ENCODE measurements around the gene CLEC4A. TPM values are rescaled to one million over a fixed set of nuclear protein-coding genes. Genes with fewer than 3 reads are reported as not detected.

The CLEC4A gene
- total and polyA plus RNA-seq, 2 of the 8 experiments (the other 6 are each of a cell fraction or from before 2014, with no cell fraction given) = 0.41 to 0.44 TPM

DNA sequence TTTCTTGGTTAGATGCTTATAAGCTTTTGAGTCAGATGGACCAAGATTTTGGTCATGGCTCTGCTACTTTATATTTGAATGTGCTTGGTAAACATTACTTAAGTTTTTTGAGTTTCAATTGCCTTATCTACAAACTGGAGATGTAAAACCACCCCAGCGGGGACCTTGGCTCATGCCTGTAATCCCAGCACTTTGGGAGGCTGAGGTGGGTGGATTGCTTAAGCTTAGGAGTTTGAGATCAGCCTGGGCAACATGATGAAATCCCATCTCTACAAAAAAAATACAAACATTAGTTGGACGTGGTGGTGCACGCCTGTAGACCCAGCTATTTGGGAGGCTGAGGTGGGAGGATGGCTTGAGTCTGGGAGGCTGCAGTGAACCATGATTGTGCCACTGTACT lies 30.1 kb upstream of the CLEC4A start:
- Histone ChIP-seq H2AK5ac (ENCODE audit: low read depth, low read length) (no peak overlapping the region), H3K18ac (ENCODE audit: extremely low read depth, low read length) (no peak overlapping the region), H2BK12ac (ENCODE audit: low read depth, low read length) (no peak overlapping the region), H4K91ac (replicated peaks; ENCODE audit: insufficient read length, low read length) (no peak overlapping the region), H3K79me2 (ENCODE audit: control insufficient read depth in 1 of 2, insufficient read depth in 2 of 2, low read length in 2 of 2) (no peaks in the 10 kb centered on the region), H3K27ac (ENCODE audit: low read depth, low read length) (no peak overlapping the region), H3K79me1 (ENCODE audit: low read depth, low read length) (no peaks in the 10 kb centered on the region), H3K56ac (replicated peaks; ENCODE audit: insufficient read length, low read depth, low read length) (no peak overlapping the region), H3K4me1 (replicated peaks in 1 of 4; ENCODE audit: control insufficient read depth in 3 of 4, insufficient read depth in 4 of 4, low read length in 3 of 4) (no peaks in the 10 kb centered on the region), H4K20me1 (replicated peaks in 1 of 2; ENCODE audit: control insufficient read depth in 1 of 2, insufficient read depth in 2 of 2, low read length in 2 of 2) (no peaks in the 10 kb centered on the region), H3K36me3 (ENCODE audit: control insufficient read depth in 2 of 4, insufficient read depth in 4 of 4, low read length in 3 of 4) (peaks cover 7 to 41% (median 21%) of the 10 kb centered on the region in 4 experiments; a peak in 7 of 8 replicates), H2BK15ac (ENCODE audit: low read length) (no peak overlapping the region), H3K4ac (replicated peaks; ENCODE audit: insufficient read length, low read depth, low read length) (no peak overlapping the region), H2BK20ac (ENCODE audit: low read length) (no peak overlapping the region), H2BK5ac (ENCODE audit: low read depth, low read length) (no peak overlapping the region), H2BK120ac (replicated peaks; ENCODE audit: low read depth, low read length) (no peak overlapping the region), H3K14ac (ENCODE audit: insufficient read length) (no peak overlapping the region), H4K8ac (ENCODE audit: extremely low read depth, insufficient read depth, low read length) (no peak overlapping the region), H4K5ac (ENCODE audit: insufficient read length, low read depth, low read length) (no peak overlapping the region), H3K4me2 (ENCODE audit: insufficient read depth in 1 of 2, low read depth in 2 of 2, low read length in 2 of 2) (no peak overlapping the region), H3K9ac (replicated peaks in 1 of 4; ENCODE audit: extremely low read depth in 1 of 4, low read depth in 3 of 4, low read length in 3 of 4) (no peak overlapping the region), H3K9me3 (ENCODE audit: insufficient read depth in 2 of 2, low read depth in 1 of 2, low read length in 1 of 2) (no peaks in the 10 kb centered on the region), H3K23me2 (ENCODE audit: low read depth, low read length) (no peaks in the 10 kb centered on the region), H3K27me3 (replicated peaks in 1 of 4; ENCODE audit: control insufficient read depth in 3 of 4, extremely low read depth in 1 of 4, insufficient read depth in 3 of 4, low read length in 3 of 4) (no peaks in the 10 kb centered on the region), H3K4me3 (ENCODE audit: extremely low read depth in 1 of 4, insufficient read depth in 2 of 4, low read depth in 3 of 4, low read length in 4 of 4) (no peak overlapping the region), H2AFZ (ENCODE audit: low read length) (no peak overlapping the region), H3K23ac (ENCODE audit: insufficient read length) (no peak overlapping the region)
- DNase-seq (ENCODE audit: low read depth in 1 of 2, low spot score in 2 of 2) (no peak), FAIRE-seq (no peak)
- TF ChIP-seq SP2 (IDR thresholded peaks at IDR 0.05; ENCODE audit: low read length) = no peak
- TF ChIP-seq, protein P1, sequence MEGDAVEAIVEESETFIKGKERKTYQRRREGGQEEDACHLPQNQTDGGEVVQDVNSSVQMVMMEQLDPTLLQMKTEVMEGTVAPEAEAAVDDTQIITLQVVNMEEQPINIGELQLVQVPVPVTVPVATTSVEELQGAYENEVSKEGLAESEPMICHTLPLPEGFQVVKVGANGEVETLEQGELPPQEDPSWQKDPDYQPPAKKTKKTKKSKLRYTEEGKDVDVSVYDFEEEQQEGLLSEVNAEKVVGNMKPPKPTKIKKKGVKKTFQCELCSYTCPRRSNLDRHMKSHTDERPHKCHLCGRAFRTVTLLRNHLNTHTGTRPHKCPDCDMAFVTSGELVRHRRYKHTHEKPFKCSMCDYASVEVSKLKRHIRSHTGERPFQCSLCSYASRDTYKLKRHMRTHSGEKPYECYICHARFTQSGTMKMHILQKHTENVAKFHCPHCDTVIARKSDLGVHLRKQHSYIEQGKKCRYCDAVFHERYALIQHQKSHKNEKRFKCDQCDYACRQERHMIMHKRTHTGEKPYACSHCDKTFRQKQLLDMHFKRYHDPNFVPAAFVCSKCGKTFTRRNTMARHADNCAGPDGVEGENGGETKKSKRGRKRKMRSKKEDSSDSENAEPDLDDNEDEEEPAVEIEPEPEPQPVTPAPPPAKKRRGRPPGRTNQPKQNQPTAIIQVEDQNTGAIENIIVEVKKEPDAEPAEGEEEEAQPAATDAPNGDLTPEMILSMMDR (IDR thresholded peaks at IDR 0.05; ENCODE audit: control extremely low read depth in 1 of 3, insufficient read depth in 1 of 3, low read depth in 1 of 3, low read length in 3 of 3) = no peak
- TF ChIP-seq BCL11A (IDR thresholded peaks at IDR 0.05; ENCODE audit: low read depth in 2 of 2, low read length in 2 of 2) = no peak
- no peak for TF ChIP-seq KDM4A (IDR thresholded peaks at IDR 0.05; ENCODE audit: low read depth, low read length, severe bottlenecking)
- WGBS, 2 experiments (ENCODE audit: extremely low coverage in 1 of 2, insufficient coverage in 1 of 2, insufficient read length in 1 of 2, insufficient replicate concordance in 2 of 2, low coverage in 1 of 2, low lambda C conversion rate in 2 of 2, missing lambda C conversion rate in 1 of 2) = 88% methylated on average over 3 of the region's 3 CpGs; no CpG with 5 or more reads in 1 of the 2 experiments
- ChIA-PET POLR2A (ENCODE audit: partially characterized antibody) (no interaction called here), CTCF (ENCODE audit: partially characterized antibody) (interaction anchor here (1.0 to 1.6 kb wide), 2 partner anchors 15 to 564 kb away, joined by 3 to 4 read pairs; no protein-coding TSS in a partner anchor)
